Measurements from ENCODE around the gene ATP11A.

DNA sequence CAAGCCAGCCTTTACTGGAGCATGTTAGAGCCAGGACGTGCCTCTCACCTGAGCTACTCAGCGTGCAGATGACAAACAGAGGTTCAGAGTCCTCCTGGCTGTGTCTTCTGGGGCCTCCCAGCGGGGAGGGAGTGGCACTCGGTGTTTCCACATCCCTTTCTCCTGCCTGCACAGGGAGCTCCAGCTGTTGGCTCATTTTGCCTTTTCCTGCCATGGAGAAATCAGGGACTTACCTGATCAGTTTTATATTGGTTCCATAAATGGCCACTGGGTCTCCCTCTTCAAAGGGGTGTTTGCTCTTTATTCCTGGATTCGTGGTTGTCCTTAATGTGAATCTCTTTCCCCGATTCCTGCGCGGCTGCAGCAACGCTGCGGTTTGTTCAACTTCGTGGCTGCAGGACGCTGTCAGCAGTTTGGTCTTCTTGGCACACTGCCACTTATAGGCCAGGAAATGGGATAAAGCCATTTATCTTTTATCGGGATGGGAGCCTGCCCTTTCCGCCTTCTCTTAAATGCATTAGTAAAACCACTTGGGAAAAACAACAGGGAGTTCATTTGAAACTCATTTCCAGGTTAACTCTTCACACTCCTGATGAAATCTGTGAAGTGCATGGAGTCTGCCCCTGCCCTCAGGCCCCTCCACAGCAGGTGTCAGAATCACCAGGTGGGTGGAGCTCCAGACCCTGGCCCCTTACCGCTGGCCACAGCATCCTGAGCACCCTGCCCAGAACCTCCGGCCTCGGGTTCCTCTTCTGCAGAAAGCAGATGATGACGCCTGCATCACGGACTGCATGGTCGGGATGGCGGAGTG lies 239.3 kb downstream of the ATP11A start:
- TF ChIP-seq, protein P1, sequence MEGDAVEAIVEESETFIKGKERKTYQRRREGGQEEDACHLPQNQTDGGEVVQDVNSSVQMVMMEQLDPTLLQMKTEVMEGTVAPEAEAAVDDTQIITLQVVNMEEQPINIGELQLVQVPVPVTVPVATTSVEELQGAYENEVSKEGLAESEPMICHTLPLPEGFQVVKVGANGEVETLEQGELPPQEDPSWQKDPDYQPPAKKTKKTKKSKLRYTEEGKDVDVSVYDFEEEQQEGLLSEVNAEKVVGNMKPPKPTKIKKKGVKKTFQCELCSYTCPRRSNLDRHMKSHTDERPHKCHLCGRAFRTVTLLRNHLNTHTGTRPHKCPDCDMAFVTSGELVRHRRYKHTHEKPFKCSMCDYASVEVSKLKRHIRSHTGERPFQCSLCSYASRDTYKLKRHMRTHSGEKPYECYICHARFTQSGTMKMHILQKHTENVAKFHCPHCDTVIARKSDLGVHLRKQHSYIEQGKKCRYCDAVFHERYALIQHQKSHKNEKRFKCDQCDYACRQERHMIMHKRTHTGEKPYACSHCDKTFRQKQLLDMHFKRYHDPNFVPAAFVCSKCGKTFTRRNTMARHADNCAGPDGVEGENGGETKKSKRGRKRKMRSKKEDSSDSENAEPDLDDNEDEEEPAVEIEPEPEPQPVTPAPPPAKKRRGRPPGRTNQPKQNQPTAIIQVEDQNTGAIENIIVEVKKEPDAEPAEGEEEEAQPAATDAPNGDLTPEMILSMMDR (IDR thresholded peaks at IDR 0.05; ENCODE audit: low read depth, low read length), result no peak
- no peak for TF ChIP-seq EZH2phosphoT487 (IDR thresholded peaks at IDR 0.05; ENCODE audit: low read depth)
